ENCODE results near the gene TTC7B. TPM values are rescaled to one million over a fixed set of nuclear protein-coding genes. Genes with fewer than 3 reads are reported as not detected.
A peak's percentile ranks its signal among the peaks of the same experiment; 100 is the strongest.

The TTC7B gene
- total and polyA plus RNA-seq, 2 experiments from 2014 or later = 7.9 to 28.6 TPM

GRCh38 chr14:90625445-90625844 lies 190.8 kb downstream of the TTC7B start:
- H3K4me3 ChIP-seq = no peak overlapping the region
- DNase-seq (ENCODE audit: low spot score) = no peak
- ATAC-seq = peak; percentile 10; the same call in 1 of the 3 replicates
- H3K27me3 Mint-ChIP-seq (ENCODE audit: insufficient read depth, low read depth, poor library complexity) = peaks cover 2% of the 10 kb centered on the region
- no peaks in the 10 kb centered on the region; the same call in 2 of the 3 replicates for H3K9me3 Mint-ChIP-seq
- TF ChIP-seq REST (IDR thresholded peaks at IDR 0.05; ENCODE audit: unreplicated experiment) = no peak
- H3K79me2 ChIP-seq (replicated peaks; ENCODE audit: insufficient read depth) = no peaks in the 10 kb centered on the region
- H3K9me2 ChIP-seq (ENCODE audit: insufficient read depth) = peaks cover 15% of the 10 kb centered on the region
- no peak overlapping the region for H3K4me3 Mint-ChIP-seq
- H3K27me3 ChIP-seq (ENCODE audit: insufficient read depth) = no peaks in the 10 kb centered on the region
- no peaks in the 10 kb centered on the region for H4K20me1 ChIP-seq (replicated peaks; ENCODE audit: insufficient read depth)
- H3K27ac Mint-ChIP-seq = no peak overlapping the region; the same call in 1 of the 2 replicates
- peaks cover 24% of the 10 kb centered on the region for H3K4me1 Mint-ChIP-seq
- peaks cover 10% of the 10 kb centered on the region for H3K4me1 ChIP-seq (ENCODE audit: insufficient read depth)
- H2AFZ ChIP-seq = no peak overlapping the region
- no peaks in the 10 kb centered on the region for H3F3A ChIP-seq (replicated peaks; ENCODE audit: low read depth)
- no peaks in the 10 kb centered on the region for H3K36me3 ChIP-seq (ENCODE audit: insufficient read depth)
- no peak overlapping the region for H3K27ac ChIP-seq (ENCODE audit: low read depth)
- H3K36me3 Mint-ChIP-seq (ENCODE audit: low read depth) = no peaks in the 10 kb centered on the region; the same call in 2 of the 3 replicates
- no peak overlapping the region for H3K4me2 ChIP-seq

- H3K27ac Mint-ChIP-seq = peak overlapping the region; percentile 68
- peaks cover 24% of the 10 kb centered on the region for H3K4me1 Mint-ChIP-seq
- H3K27me3 Mint-ChIP-seq (ENCODE audit: insufficient read depth, low read depth, poor library complexity) = peaks cover 2% of the 10 kb centered on the region
- no peaks in the 10 kb centered on the region for H3F3A ChIP-seq (replicated peaks; ENCODE audit: low read depth)
- peak overlapping the region; percentile 22; the same call in 1 of the 2 replicates for H3K27ac ChIP-seq (ENCODE audit: low read depth)
- no peaks in the 10 kb centered on the region for H3K9me3 Mint-ChIP-seq
- ATAC-seq (peak; percentile 86), DNase-seq (ENCODE audit: low spot score) (peak; percentile 60)
- peaks cover 15% of the 10 kb centered on the region for H3K9me2 ChIP-seq (ENCODE audit: insufficient read depth)
- no peaks in the 10 kb centered on the region for H3K79me2 ChIP-seq (replicated peaks; ENCODE audit: insufficient read depth)
- no peaks in the 10 kb centered on the region for H3K27me3 ChIP-seq (ENCODE audit: insufficient read depth)
- no peak overlapping the region; the same call in 2 of the 3 replicates for H3K4me3 Mint-ChIP-seq
- H2AFZ ChIP-seq = no peak overlapping the region
- TF ChIP-seq EZH2phosphoT487 (IDR thresholded peaks at IDR 0.05; ENCODE audit: unreplicated experiment) = no peak
- TF ChIP-seq ETS1 (IDR thresholded peaks at IDR 0.05) = no peak
- TF ChIP-seq NANOG (IDR thresholded peaks at IDR 0.05; ENCODE audit: borderline replicate concordance) = no peak
- TF ChIP-seq STAT1 (IDR thresholded peaks at IDR 0.05; ENCODE audit: unreplicated experiment) = no peak
- no peak for TF ChIP-seq ZNF331 (CRISPR knock-in tag; IDR thresholded peaks at IDR 0.05; ENCODE audit: low read depth)
- TF ChIP-seq JUNB (IDR thresholded peaks at IDR 0.05; ENCODE audit: unreplicated experiment) = no peak
- no peak for TF ChIP-seq POLR2AphosphoS5 (IDR thresholded peaks at IDR 0.05; ENCODE audit: low read depth)
- no peaks in the 10 kb centered on the region; the same call in 2 of the 3 replicates for H3K36me3 Mint-ChIP-seq (ENCODE audit: low read depth)
- no peaks in the 10 kb centered on the region for H3K36me3 ChIP-seq (ENCODE audit: insufficient read depth)
- 0 out of 2 replicates have a peak overlapping the region, but pooled peaks have one; percentile 19 for H3K4me2 ChIP-seq
- no peak overlapping the region for H3K4me3 ChIP-seq
- no peaks in the 10 kb centered on the region for H4K20me1 ChIP-seq (replicated peaks; ENCODE audit: insufficient read depth)
- peaks cover 10% of the 10 kb centered on the region for H3K4me1 ChIP-seq (ENCODE audit: insufficient read depth)
Measured at GRCh38 chr14:90624732-90625400, 191.4 kb downstream of the TTC7B start.

Measured in GM23338 (cell line).